H1 (cell line): Measurements from ENCODE around the gene CHRDL2. TPM values are rescaled to one million over a fixed set of nuclear protein-coding genes. Genes with fewer than 3 reads are reported as not detected.

Source experiments
- CTCF ChIA-PET: fragments of 300-600 bp; sonication (Branson Sonifier 250); formaldehyde crosslinking; loops from one replicate; lab custom pipeline; 2021; ENCODE audit not compliant: partially characterized antibody; lab: Charles Lee
- POLR2A ChIA-PET: fragments of 300-600 bp; sonication (Branson Sonifier 250); formaldehyde crosslinking; loops from one replicate; lab custom pipeline; 2021; ENCODE audit warnings: inconsistent platforms; ENCODE audit not compliant: partially characterized antibody; lab: Charles Lee
- DNase-seq, 2 experiments: peaks; one replicate each; pipeline versions ENCODE4 v3.0.0 to v3.0.0-alpha.2; 2010 to 2022; ENCODE audit warnings: low spot score in 2 of 2, low read depth in 1 of 2, mixed read lengths in 1 of 2
- FAIRE-seq: peaks from 2 replicates; lab custom pipeline; 2011; peaks lifted over from hg19 to GRCh38; lab: Jason Lieb, UNC
- H2AFZ ChIP-seq: 2 replicates; pipeline ENCODE4 v1.8.1; 2012; ENCODE audit warnings: low read length, inconsistent platforms
- H2AK5ac ChIP-seq: 2 replicates; pipeline ENCODE4 v1.6.1; 2013; ENCODE audit warnings: low read depth, low read length
- H2BK120ac ChIP-seq: replicated peaks from 2 replicates; pipeline ENCODE3; 2013; ENCODE audit warnings: low read depth, low read length, inconsistent platforms
- H2BK12ac ChIP-seq: 2 replicates; pipeline ENCODE4 v1.6.1; 2013; ENCODE audit warnings: low read depth, low read length
- H2BK15ac ChIP-seq: 2 replicates; pipeline ENCODE4 v1.6.1; 2013; ENCODE audit warnings: low read length
- H2BK20ac ChIP-seq: 2 replicates; pipeline ENCODE4 v1.6.1; 2013; ENCODE audit warnings: low read length
- H2BK5ac ChIP-seq: 2 replicates; pipeline ENCODE4 v1.6.1; 2013; ENCODE audit warnings: low read depth, low read length
- H3K14ac ChIP-seq: 2 replicates; pipeline ENCODE4 v1.6.1; 2013; ENCODE audit warnings: inconsistent platforms; ENCODE audit not compliant: insufficient read length
- H3K18ac ChIP-seq: 2 replicates; pipeline ENCODE4 v1.6.1; 2013; ENCODE audit warnings: low read length; ENCODE audit errors: extremely low read depth
- H3K23ac ChIP-seq: 2 replicates; pipeline ENCODE4 v1.6.1; 2013; ENCODE audit warnings: inconsistent platforms; ENCODE audit not compliant: insufficient read length
- H3K23me2 ChIP-seq: 2 replicates; pipeline ENCODE4 v1.6.1; 2013; ENCODE audit warnings: low read depth, low read length
- H3K27ac ChIP-seq: 2 replicates; pipeline ENCODE4 v1.6.1; 2011; ENCODE audit warnings: low read depth, low read length, inconsistent platforms
- H3K27me3 ChIP-seq, 4 experiments: replicated peaks in 1 of 4; 1 replicate in 1 of 4; 2 replicates in 3 of 4; pipeline versions ENCODE4 v1.6.1 to v1.8.1; 2011 to 2013; ENCODE audit warnings: low read length in 3 of 4, mild to moderate bottlenecking in 3 of 4, inconsistent platforms in 2 of 4, mixed read lengths in 2 of 4, moderate library complexity in 1 of 4; ENCODE audit not compliant: control insufficient read depth in 3 of 4, insufficient read depth in 3 of 4; ENCODE audit errors: extremely low read depth in 1 of 4
- H3K36me3 ChIP-seq, 4 experiments: 2 replicates each; pipeline versions ENCODE4 v1.6.1 to v1.8.1; 2011 to 2013; ENCODE audit warnings: mild to moderate bottlenecking in 4 of 4, low read length in 3 of 4, moderate library complexity in 2 of 4, control low read depth in 1 of 4, inconsistent platforms in 1 of 4; ENCODE audit not compliant: insufficient read depth in 4 of 4, control insufficient read depth in 2 of 4
- H3K4ac ChIP-seq: replicated peaks from 2 replicates; pipeline ENCODE3; 2013; ENCODE audit warnings: low read length, low read depth, mixed read lengths, inconsistent platforms; ENCODE audit not compliant: insufficient read length
- H3K4me1 ChIP-seq, 4 experiments: replicated peaks in 1 of 4; 1 replicate in 1 of 4; 2 replicates in 3 of 4; pipeline versions ENCODE4 v1.6.1 to v1.8.1; 2011 to 2013; ENCODE audit warnings: low read length in 3 of 4, inconsistent platforms in 2 of 4, mixed read lengths in 1 of 4; ENCODE audit not compliant: insufficient read depth in 4 of 4, control insufficient read depth in 3 of 4
- H3K4me2 ChIP-seq, 2 experiments: 2 replicates each; pipeline versions ENCODE4 v1.6.1 to v1.8.1; 2011 to 2013; ENCODE audit warnings: low read depth in 2 of 2, low read length in 2 of 2, control low read depth in 1 of 2, inconsistent platforms in 1 of 2, mild to moderate bottlenecking in 1 of 2; ENCODE audit not compliant: insufficient read depth in 1 of 2
- H3K4me3 ChIP-seq, 4 experiments: fragments of 200-600, 300-600 bp in 1 of 4; sonication (generic), shearing (Covaris generic), sonication (Bioruptor Twin) in 1 of 4; 2 replicates each; pipeline versions ENCODE4 v1.5.1 to v1.8.1; 2011 to 2016; ENCODE audit warnings: low read length in 4 of 4, low read depth in 3 of 4, control low read depth in 2 of 4, inconsistent platforms in 2 of 4, mild to moderate bottlenecking in 2 of 4, mixed read lengths in 1 of 4, moderate library complexity in 1 of 4; ENCODE audit not compliant: insufficient read depth in 2 of 4; ENCODE audit errors: extremely low read depth in 1 of 4
- H3K56ac ChIP-seq: replicated peaks from 2 replicates; pipeline ENCODE3; 2013; ENCODE audit warnings: low read depth, mild to moderate bottlenecking, mixed read lengths, low read length, inconsistent platforms; ENCODE audit not compliant: insufficient read length
- H3K79me1 ChIP-seq: 2 replicates; pipeline ENCODE4 v1.6.1; 2013; ENCODE audit warnings: low read depth, low read length, control low read depth
- H3K79me2 ChIP-seq, 2 experiments: 2 replicates each; pipeline versions ENCODE4 v1.6.1 to v1.8.1; 2012 to 2013; ENCODE audit warnings: low read length in 2 of 2, mild to moderate bottlenecking in 2 of 2, inconsistent platforms in 1 of 2; ENCODE audit not compliant: insufficient read depth in 2 of 2, control insufficient read depth in 1 of 2
- H3K9ac ChIP-seq, 4 experiments: replicated peaks in 1 of 4; 1 replicate in 1 of 4; 2 replicates in 3 of 4; pipeline versions ENCODE4 v1.6.1 to v1.8.1; 2011 to 2013; ENCODE audit warnings: low read depth in 3 of 4, low read length in 3 of 4, control low read depth in 2 of 4, mild to moderate bottlenecking in 2 of 4, moderate library complexity in 2 of 4, inconsistent platforms in 1 of 4; ENCODE audit errors: extremely low read depth in 1 of 4
- H3K9me3 ChIP-seq, 2 experiments: 2 replicates each; pipeline versions ENCODE4 v1.6.1 to v1.8.1; 2012 to 2013; ENCODE audit warnings: mild to moderate bottlenecking in 2 of 2, moderate library complexity in 2 of 2, control low read depth in 1 of 2, inconsistent platforms in 1 of 2, low read depth in 1 of 2, low read length in 1 of 2, mixed read lengths in 1 of 2; ENCODE audit not compliant: insufficient read depth in 2 of 2
- H4K20me1 ChIP-seq, 2 experiments: replicated peaks in 1 of 2; 2 replicates each; pipeline versions ENCODE3 to v1.8.1; 2011 to 2013; ENCODE audit warnings: inconsistent platforms in 2 of 2, low read length in 2 of 2, mild to moderate bottlenecking in 1 of 2; ENCODE audit not compliant: insufficient read depth in 2 of 2, control insufficient read depth in 1 of 2
- H4K5ac ChIP-seq: 2 replicates; pipeline ENCODE4 v1.6.1; 2013; ENCODE audit warnings: low read length, low read depth, mixed read lengths, inconsistent platforms; ENCODE audit not compliant: insufficient read length
- H4K8ac ChIP-seq: 2 replicates; pipeline ENCODE4 v1.8.0; 2013; ENCODE audit warnings: mild to moderate bottlenecking, moderate library complexity, low read length, inconsistent platforms; ENCODE audit not compliant: insufficient read depth; ENCODE audit errors: extremely low read depth
- H4K91ac ChIP-seq: replicated peaks from 2 replicates; pipeline ENCODE3; 2013; ENCODE audit warnings: low read length, mixed read lengths, inconsistent platforms; ENCODE audit not compliant: insufficient read length
- SP1 ChIP-seq: IDR thresholded peaks from 2 replicates; pipeline ENCODE4 v1.6.1; 2011; ENCODE audit warnings: low read depth, low read length
- WGBS, 2 experiments: shearing (Covaris generic) in 1 of 2; methylation state at CpG; one replicate each; pipeline versions ENCODE4 v1.1.6 to v1.1.7; 2013 to 2015; ENCODE audit warnings: low lambda C conversion rate in 2 of 2, mixed read lengths in 2 of 2, inconsistent platforms in 1 of 2, low coverage in 1 of 2, missing lambda C conversion rate in 1 of 2; ENCODE audit not compliant: insufficient replicate concordance in 2 of 2, insufficient coverage in 1 of 2, insufficient read length in 1 of 2; ENCODE audit errors: extremely low coverage in 1 of 2, missing lambda C conversion rate in 1 of 2; 5-methylcytosine and 5-hydroxymethylcytosine counted together
- polyA plus RNA-seq, 7 experiments: library from polyadenylated mRNA; depleted of rRNA in 3 of 7; stranded (reverse) in 5 of 7; unstranded in 2 of 7; fragments of >200 nt in 5 of 7; fragments of 200-250 nt in 2 of 7; gene quantifications; 1 replicate in 5 of 7; 2 replicates in 1 of 7; 4 replicates in 1 of 7; pipeline versions ENCODE4 v1.2.1 to v1.2.3, GENCODE V29; 2011 to 2013; ENCODE audit warnings: missing spikeins in 2 of 7, mixed read lengths in 2 of 7
- total RNA-seq: library from RNA; stranded (reverse); fragmentation: NEBNext Ultra II Directional; extraction: Animal tissue kit (Norgen Biotek cat#: 25700); gene quantifications from 2 replicates; pipeline ENCODE4 v1.2.1, GENCODE V29; 2021

CHRDL2 gene
- total and polyA plus RNA-seq, 2 of the 8 experiments (the other 6 are each of a cell fraction or from before 2014, with no cell fraction given) = 0.26 to 0.48 TPM

DNA sequence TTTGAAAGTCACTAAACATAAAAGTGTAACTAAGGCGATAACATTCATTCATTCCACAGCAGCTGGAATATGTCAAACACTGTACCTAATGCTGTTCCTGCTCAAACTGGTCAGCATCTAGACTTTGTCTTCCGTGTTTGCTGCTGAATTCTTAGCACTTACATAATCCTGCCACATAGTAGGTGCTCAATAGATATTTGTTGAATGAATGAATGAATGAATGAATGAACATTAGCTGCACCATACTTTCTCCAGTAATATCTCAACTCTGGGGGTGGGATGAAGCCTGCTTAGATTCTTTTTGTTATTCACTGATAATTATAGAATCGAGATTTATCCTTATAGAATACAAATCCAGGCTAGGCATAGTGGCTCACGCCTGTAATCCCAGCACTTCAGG, 10.8 kb upstream of the CHRDL2 start:
- H3K4me2 ChIP-seq = no peak overlapping the region
- 95% methylated on average over 4 of the region's 4 CpGs; no CpG with 5 or more reads in 1 of the 2 experiments for WGBS, 2 experiments

More for the DNA sequence above, 10.8 kb upstream of the CHRDL2 start:
- H3K4ac ChIP-seq = no peak overlapping the region
- FAIRE-seq = no peak
- H2BK5ac ChIP-seq = no peak overlapping the region
- no peak overlapping the region for H2BK20ac ChIP-seq
- no peak overlapping the region for H2AK5ac ChIP-seq
- no peak overlapping the region for H3K4me3 ChIP-seq
- H3K27ac ChIP-seq = no peak overlapping the region
- H2BK12ac ChIP-seq = no peak overlapping the region
- no peak for TF ChIP-seq SP1
- TF ChIP-seq, all 59 proteins: peak for 0
- Histone ChIP-seq H2BK120ac (no peak overlapping the region), H2AFZ (no peak overlapping the region), H3K56ac (no peak overlapping the region), H3K9me3 (peaks cover 6% of the 10 kb centered on the region in 2 experiments), H3K23me2 (no peaks in the 10 kb centered on the region; the same call in 1 of the 2 replicates), H4K20me1 (no peaks in the 10 kb centered on the region), H4K91ac (no peak overlapping the region), H3K27me3 (no peaks in the 10 kb centered on the region), H3K9ac (no peak overlapping the region), H3K14ac (no peak overlapping the region), H4K5ac (no peak overlapping the region), H3K18ac (no peak overlapping the region), H3K4me1 (no peaks in the 10 kb centered on the region), H3K79me1 (no peaks in the 10 kb centered on the region), H2BK15ac (no peak overlapping the region), H4K8ac (no peak overlapping the region), H3K79me2 (no peaks in the 10 kb centered on the region), H3K36me3 (no peaks in the 10 kb centered on the region), H3K23ac (no peak overlapping the region)
- no peak for DNase-seq
- ChIA-PET CTCF (interaction anchor here (1.8 to 7.3 kb wide), 2 partner anchors 10 to 16 kb away, joined by 6 to 72 read pairs; no protein-coding TSS in a partner anchor), POLR2A (no interaction called here)
